HFFc6 (cell line): ENCODE data around the gene TMEM255A. TPM values are rescaled to one million over a fixed set of nuclear protein-coding genes. Genes with fewer than 3 reads are reported as not detected.

ENCODE experiments used
- DNase-seq: peaks from one replicate; pipeline ENCODE4 v3.0.0-alpha.2; 2018
- H3K27ac Mint-ChIP-seq: 2 replicates; pipeline ENCODE4 v1.8.0; 2020; ENCODE audit warnings: mild to moderate bottlenecking, mixed read lengths
- H3K27me3 Mint-ChIP-seq: 2 replicates; pipeline ENCODE4 v1.8.0; 2021; ENCODE audit warnings: mild to moderate bottlenecking, moderate library complexity, mixed read lengths; ENCODE audit not compliant: insufficient read depth
- H3K36me3 Mint-ChIP-seq: 2 replicates; pipeline ENCODE4 v1.8.0; 2021; ENCODE audit warnings: low read depth, mixed read lengths
- H3K4me1 Mint-ChIP-seq: 2 replicates; pipeline ENCODE4 v1.8.0; 2020; ENCODE audit warnings: low read depth, mixed read lengths
- H3K4me3 Mint-ChIP-seq: 2 replicates; pipeline ENCODE4 v1.8.0; 2020; ENCODE audit warnings: mild to moderate bottlenecking, moderate library complexity, mixed read lengths
- H3K9me3 Mint-ChIP-seq: 2 replicates; pipeline ENCODE4 v1.8.0; 2020; ENCODE audit warnings: mild to moderate bottlenecking, mixed read lengths
- total RNA-seq, 6 experiments: library from RNA; stranded (reverse); fragmentation: NEBNext Ultra II Directional; extraction: Animal tissue kit (Norgen Biotek cat#: 25700); gene quantifications; 2 replicates in 1 of 6; 3 replicates in 5 of 6; pipeline ENCODE4 v1.2.3, GENCODE V29; 2021
- TF ChIP-seq, protein P1 (sequence below): fragments of 200-600 bp; sonication (generic); IDR thresholded peaks from 2 replicates; pipeline ENCODE4 v1.5.0; 2021; ENCODE audit warnings: antibody characterized with exemption, mild to moderate bottlenecking

Gene TMEM255A
- total RNA-seq, 6 experiments from 2014 or later, result 0.20 to 0.56 (median 0.33) TPM; not detected in 2

DNA sequence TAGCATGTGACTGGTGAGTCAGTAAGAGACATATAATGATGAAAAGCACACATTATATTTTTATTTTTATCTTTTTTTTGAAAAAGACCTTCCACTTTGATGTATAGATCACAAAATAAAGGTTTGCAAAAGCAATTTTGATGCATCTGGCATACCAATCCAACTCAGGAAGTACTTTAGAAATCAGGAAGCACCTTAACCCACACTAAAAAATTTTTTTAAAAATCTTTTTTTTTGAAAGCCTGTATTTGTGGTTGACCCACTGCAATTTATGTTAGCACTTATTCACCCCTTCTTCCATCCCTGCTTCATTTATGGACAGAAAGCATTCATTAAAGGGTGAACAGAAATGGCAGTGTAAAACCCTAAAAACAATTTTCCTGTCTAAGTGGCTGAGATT lies 16.6 kb downstream of the TMEM255A start:
- DNase-seq, result no peak
- peaks cover 4% of the 10 kb centered on the region for H3K27me3 Mint-ChIP-seq
- H3K9me3 Mint-ChIP-seq, result no peaks in the 10 kb centered on the region
- no peaks in the 10 kb centered on the region for H3K4me1 Mint-ChIP-seq
- no peak overlapping the region for H3K4me3 Mint-ChIP-seq
- H3K36me3 Mint-ChIP-seq, result no peaks in the 10 kb centered on the region
- TF ChIP-seq, protein P1, sequence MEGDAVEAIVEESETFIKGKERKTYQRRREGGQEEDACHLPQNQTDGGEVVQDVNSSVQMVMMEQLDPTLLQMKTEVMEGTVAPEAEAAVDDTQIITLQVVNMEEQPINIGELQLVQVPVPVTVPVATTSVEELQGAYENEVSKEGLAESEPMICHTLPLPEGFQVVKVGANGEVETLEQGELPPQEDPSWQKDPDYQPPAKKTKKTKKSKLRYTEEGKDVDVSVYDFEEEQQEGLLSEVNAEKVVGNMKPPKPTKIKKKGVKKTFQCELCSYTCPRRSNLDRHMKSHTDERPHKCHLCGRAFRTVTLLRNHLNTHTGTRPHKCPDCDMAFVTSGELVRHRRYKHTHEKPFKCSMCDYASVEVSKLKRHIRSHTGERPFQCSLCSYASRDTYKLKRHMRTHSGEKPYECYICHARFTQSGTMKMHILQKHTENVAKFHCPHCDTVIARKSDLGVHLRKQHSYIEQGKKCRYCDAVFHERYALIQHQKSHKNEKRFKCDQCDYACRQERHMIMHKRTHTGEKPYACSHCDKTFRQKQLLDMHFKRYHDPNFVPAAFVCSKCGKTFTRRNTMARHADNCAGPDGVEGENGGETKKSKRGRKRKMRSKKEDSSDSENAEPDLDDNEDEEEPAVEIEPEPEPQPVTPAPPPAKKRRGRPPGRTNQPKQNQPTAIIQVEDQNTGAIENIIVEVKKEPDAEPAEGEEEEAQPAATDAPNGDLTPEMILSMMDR, result no peak
- no peak overlapping the region for H3K27ac Mint-ChIP-seq

DNA sequence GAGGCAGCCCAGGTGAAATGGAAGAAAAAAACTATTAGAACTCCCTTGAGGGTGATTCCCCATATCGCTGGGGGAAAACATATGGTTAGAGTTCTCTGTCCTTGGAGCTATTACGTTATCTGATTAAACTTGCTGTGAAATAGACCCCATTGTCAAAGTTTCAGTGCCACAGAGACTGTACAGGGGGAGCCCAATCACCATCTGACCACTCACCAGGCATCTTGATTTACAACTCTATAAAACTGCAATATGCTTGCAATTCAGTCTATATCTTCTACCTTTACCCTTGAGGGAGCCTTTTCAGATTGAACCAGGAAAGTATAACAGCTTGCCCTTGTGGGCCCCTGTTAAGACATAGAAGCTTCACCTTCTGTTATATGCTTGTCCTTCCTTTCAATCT lies 18.2 kb downstream of the TMEM255A start:
- Mint-ChIP-seq H3K27ac (no peak overlapping the region), H3K4me3 (no peak overlapping the region), H3K36me3 (no peaks in the 10 kb centered on the region), H3K27me3 (peaks cover 2% of the 10 kb centered on the region; the same call in 1 of the 2 replicates), H3K9me3 (no peaks in the 10 kb centered on the region), H3K4me1 (no peaks in the 10 kb centered on the region)
- no peak for DNase-seq
- TF ChIP-seq, protein P1, result no peak

DNA sequence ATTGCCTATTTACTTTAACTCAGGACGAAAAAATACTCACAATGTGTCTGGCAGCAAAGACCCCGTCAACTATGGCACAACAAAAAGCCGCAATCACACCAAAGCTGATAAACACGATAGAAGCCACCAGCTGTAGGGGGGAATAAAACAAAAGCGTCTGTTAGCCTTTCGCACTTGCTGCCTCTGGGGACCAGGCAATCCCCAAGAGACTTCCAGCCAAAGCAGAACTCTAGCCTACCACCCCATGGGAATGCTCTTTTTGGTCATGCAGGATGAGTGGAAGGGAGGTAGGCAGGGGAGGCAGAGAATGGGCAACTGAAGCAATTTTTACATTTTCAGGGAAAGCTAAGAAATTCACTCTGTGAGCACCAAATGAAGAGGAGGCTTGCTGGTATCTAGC lies 20.1 kb downstream of the TMEM255A start:
- Mint-ChIP-seq H3K4me3 (no peak overlapping the region), H3K36me3 (no peaks in the 10 kb centered on the region), H3K27me3 (no peaks in the 10 kb centered on the region; the same call in 1 of the 2 replicates), H3K27ac (no peak overlapping the region), H3K4me1 (no peaks in the 10 kb centered on the region), H3K9me3 (no peaks in the 10 kb centered on the region)
- DNase-seq, result no peak
- TF ChIP-seq, protein P1, result no peak

DNA sequence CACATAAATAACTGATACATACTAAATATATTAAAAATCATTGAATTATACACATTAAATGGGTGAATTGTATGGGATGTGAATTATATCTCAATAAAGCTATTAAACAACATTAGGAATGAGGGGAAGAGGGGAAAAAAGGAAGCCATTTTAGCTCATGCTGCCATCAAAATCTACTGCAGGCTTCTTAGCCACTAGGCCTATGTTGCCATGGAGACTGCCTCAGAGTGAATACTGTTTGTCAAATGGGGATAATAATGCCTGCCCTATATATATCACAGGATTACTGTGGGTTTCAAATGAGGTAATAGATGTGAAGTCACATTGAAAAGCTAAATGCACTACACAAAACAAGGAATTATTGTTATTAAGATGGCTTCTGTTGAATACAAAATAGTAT lies 21.2 kb downstream of the TMEM255A start:
- no peaks in the 10 kb centered on the region for H3K9me3 Mint-ChIP-seq
- H3K27me3 Mint-ChIP-seq, result peaks cover 6% of the 10 kb centered on the region; the same call in 1 of the 2 replicates
- H3K4me1 Mint-ChIP-seq, result no peaks in the 10 kb centered on the region
- TF ChIP-seq, protein P1, result no peak
- no peaks in the 10 kb centered on the region for H3K36me3 Mint-ChIP-seq
- no peak for DNase-seq
- H3K27ac Mint-ChIP-seq, result no peak overlapping the region
- no peak overlapping the region for H3K4me3 Mint-ChIP-seq

DNA sequence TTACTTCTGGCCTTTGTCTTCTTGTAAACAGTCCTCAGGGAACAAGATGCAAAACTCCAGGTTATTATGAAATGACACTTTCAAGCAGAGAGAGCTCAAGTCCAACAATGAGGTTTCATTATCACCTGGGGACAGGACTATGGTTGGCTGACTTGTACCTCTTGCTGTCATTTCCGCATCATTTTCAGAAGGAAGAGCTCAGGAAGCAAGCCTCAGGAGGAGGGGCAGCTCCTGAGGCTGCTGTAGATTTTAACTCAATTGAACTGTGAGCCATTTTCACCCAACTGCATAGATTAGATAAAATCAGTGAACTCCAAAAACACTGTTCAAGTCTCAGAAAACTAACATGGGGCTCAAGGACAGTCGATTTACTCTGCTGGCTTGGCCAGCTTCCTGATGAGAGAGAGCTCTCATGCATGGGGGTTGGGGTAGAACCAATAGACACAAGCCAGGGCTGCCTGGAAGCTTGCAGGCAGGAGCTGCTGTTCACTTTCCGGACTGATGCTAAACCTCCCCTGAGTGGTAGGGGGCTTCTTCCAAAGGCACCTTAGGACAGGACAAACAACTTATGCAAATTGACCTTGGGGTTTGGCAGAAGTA lies 23.6 kb downstream of the TMEM255A start:
- Mint-ChIP-seq H3K36me3 (no peaks in the 10 kb centered on the region), H3K4me1 (no peaks in the 10 kb centered on the region), H3K27ac (no peak overlapping the region), H3K27me3 (peaks cover 11% of the 10 kb centered on the region), H3K9me3 (no peaks in the 10 kb centered on the region), H3K4me3 (no peak overlapping the region)
- DNase-seq, result no peak
- TF ChIP-seq, protein P1, result no peak
